ENCODE measurements around the gene LYPD3.
"Not testable (repeated sequence)": the region's sequence is repeated elsewhere in the genome, so short reads cannot be mapped to it uniquely, and the experiment has no call there.

The LYPD3 gene

DNA sequence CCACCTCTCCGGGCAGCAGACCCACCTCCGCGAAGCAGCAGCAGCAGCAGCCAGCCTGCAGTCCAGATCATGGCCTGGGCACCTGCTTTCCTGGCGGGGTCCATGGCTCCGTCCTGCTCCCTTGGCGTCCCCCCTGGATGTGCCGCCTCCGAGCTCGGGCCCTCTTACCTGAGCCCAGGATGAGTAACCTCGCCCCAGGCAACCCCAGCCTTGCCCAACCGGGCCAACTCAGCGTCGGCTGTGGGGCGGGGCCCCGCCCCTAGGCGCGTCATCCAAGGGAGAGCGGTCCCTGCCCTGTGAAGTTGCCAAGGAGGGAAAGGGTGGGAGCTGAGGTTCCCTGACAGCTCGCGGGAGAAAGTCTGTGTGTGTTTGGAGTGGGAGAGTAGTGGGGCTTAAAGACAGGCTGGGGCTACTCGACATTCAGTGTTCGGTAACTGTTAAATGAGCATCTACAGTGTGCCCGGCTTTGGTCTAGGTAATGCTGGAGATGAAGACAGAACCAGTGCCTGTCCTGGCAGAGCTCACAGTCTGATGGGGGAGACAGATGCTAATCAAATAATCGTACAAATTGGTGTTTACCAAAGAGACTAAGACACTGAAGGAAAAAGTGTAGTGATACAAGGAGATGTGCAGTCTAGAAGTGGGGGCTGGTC lies at the start of gene LYPD3:
TSS of gene LYPD3 (minus strand) at position 141 of the 653 bp plus-strand sequence. CDS start at position 104, 37 bp downstream.
- peak; percentile 62 for DNase-seq

- DNase-seq: not testable (repeated sequence)
Observed at GRCh38 chr19:43512399-43512798, 47.0 kb upstream of the LYPD3 start.

- no peak for DNase-seq
Observed at GRCh38 chr19:43511324-43511723, 45.9 kb upstream of the LYPD3 start.

GRCh38 chr19:43510713-43511112 lies 45.3 kb upstream of the LYPD3 start:
- DNase-seq: no peak

DNA sequence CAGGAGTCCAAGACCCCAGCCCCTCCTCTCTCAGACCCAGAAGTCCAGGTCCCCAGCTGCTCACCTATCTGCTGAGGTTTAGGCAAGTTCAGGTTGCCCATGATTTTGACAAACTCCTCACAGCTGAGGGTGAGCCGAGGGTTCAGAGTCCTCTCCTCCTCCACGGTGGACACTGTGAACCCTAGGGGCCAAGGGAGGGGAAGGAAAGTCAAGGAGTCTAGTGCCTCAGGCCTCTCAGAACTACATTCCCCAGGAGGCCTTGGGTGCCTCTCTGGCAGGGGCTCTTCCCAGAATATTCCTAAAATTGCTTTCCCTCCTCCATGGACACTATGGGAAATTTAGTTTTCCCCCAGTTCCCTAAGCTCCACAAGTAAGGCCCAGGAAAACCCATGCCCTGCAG lies 42.5 kb upstream of the LYPD3 start:
- no peak for DNase-seq

- no peak for DNase-seq
Observed at GRCh38 chr19:43506629-43507028, 41.2 kb upstream of the LYPD3 start.

DNA sequence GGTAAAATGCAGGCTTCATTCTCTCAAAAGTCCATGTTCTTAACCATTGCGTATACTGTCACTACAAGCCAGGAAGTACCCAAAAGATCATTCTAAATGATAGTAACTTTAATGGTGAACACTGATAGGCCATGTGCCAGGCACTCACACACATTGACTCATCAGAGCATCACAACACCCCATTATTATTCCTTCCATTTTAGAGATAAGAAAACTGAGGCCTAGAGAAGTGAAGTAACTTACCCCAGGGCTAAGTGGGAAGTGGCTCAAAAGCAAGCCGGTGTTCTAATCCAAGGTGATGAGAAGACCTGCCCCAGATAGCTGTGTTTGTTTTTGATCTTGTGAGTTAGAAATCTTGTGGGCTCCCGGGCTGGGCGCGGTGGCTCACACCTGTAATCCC lies 40.5 kb upstream of the LYPD3 start:
- DNase-seq: no peak

- no peak for DNase-seq
Observed at GRCh38 chr19:43505186-43505456, 39.7 kb upstream of the LYPD3 start.

- peak; percentile 82 for DNase-seq
Observed at GRCh38 chr19:43504426-43505185, 39.2 kb upstream of the LYPD3 start, which contains the start of gene PHLDB3. PHLDB3 (minus strand) TSS chr19:43504746; CDS start chr19:43504118, 628 bp downstream.

DNA sequence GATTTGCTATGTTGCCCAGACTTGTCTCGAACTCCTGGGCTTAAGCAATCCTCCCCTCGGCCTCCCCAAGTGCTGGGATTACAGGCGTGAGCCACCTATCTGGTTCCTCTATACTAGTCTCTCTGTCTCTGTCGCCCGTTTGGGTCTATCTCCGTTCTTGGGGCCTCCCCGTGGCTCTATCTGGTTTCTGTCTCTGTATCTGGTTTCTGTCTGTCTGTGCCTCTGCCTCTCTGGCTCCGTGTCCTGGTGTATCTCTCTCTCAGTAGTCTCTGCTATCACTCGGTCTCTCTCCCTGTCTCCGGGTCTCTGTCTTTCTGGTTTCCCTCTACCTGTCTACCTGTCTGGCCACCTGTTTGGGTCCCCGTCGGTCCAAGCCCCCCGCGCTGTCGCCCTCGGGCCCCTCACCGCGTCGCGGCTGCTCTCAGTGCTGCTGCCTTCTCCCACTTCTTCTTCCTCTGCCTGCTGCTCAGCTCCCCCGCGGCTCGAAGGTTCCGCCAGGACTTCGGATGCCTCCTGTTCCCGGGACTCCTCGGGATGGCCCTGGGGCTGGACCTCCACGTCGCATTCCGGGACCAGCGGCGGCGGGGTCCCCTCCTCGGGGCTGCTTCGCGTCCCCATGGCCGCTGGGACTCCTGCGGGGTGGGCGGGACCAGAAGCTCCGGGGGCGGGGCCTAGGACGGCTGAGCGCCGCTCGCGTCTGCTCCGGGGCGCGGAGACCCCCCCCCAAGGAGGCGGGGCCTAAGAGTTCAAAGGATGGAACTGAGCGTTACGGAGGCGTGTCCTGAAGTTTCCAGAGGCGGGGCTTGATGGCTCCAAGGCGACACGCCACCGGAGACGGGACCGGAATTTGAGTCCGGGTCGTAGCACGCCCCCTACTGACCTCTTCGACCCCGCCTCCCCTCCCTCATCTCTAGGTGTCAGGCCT lies 38.4 kb upstream of the LYPD3 start:
- DNase-seq: peak; percentile 97

- DNase-seq: no peak
Observed at GRCh38 chr19:43502419-43502976, 37.1 kb upstream of the LYPD3 start.

GRCh38 chr19:43501661-43502418 lies 36.4 kb upstream of the LYPD3 start:
- no peak for DNase-seq

GRCh38 chr19:43499042-43499441 lies 33.6 kb upstream of the LYPD3 start:
- DNase-seq: no peak

DNA sequence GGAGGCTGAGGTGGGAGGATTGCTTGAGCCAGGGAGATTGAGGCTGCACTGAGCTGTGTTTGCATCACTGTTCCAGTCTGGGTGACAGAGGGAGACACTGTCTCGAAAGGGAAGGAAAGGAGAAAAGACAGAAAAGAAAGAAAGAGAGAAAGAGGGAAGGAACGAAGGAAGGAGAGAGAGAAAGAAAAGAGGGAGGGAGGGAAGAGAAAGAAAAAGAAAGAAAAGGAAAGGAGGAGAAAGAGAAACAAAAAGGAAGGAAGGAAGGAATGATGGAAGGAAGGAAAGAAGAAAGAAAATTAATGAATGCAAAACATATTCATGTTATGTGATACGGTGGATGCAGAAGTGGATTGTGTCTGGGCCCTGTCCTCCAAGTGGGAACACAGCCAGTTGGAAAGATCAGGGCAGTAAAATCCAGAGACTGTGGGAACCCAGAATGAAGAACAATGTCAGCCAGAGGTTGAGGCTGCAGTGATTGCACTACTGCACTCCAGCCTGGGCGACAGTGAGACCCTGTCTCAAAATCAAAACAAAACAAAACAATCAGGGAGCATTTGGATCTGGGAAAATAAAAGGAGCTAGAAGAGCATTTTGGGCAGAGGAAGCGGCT lies 32.9 kb upstream of the LYPD3 start:
- no peak for DNase-seq

- no peak for DNase-seq
Observed at GRCh38 chr19:43496960-43497359, 31.6 kb upstream of the LYPD3 start.

DNA sequence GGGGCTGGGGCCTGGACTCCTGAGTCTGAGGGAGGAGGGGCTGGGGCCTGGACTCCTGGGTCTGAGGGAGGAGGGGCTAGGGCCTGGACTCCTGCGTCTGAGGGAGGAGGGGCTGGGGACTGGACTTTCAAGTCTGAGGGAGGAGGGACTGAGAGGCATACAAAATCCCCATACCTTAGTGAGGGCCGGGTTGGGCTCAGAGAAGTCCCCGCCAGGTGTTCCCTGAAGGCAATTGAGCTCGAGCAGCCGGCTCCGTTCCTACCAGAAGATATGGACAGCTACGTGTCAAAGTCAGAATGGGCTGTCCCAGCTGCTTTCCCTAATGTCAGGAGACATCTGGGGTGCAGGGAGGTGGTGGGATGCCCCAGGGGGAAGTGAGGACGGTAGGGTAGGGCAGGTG lies 29.7 kb upstream of the LYPD3 start:
- DNase-seq: no peak

GRCh38 chr19:43490759-43491158 lies 25.4 kb upstream of the LYPD3 start:
- DNase-seq: no peak

- no peak for DNase-seq
Observed at GRCh38 chr19:43489979-43490599, 24.7 kb upstream of the LYPD3 start.

GRCh38 chr19:43489310-43489709 lies 23.9 kb upstream of the LYPD3 start:
- DNase-seq: no peak

GRCh38 chr19:43488179-43488578 lies 22.8 kb upstream of the LYPD3 start:
- DNase-seq: no peak

GRCh38 chr19:43486412-43486811 lies 21.0 kb upstream of the LYPD3 start:
- no peak for DNase-seq

GRCh38 chr19:43485951-43486350 lies 20.5 kb upstream of the LYPD3 start:
- no peak for DNase-seq

Measured in activated CD8-positive, alpha-beta memory T cell treated with anti-CD3 and anti-CD28 coated beads, Interleukin-2, amount 50 U/mL, for 48 hours (primary cell).